PC-3 (cell line): ENCODE data around the gene VN1R5. TPM values are rescaled to one million over a fixed set of nuclear protein-coding genes. Genes with fewer than 3 reads are reported as not detected.

Experiments
- ATAC-seq: fragments of 200-7000 bp; cut with Tn5 transposase; 2 replicates; pipeline ENCODE4 v1.9.1; 2020; ENCODE audit warnings: mild to moderate bottlenecking, moderate library complexity
- BruUV-seq: library from RNA; stranded (reverse); fragments of 400-500 nt; replicated peaks from 2 replicates; lab custom pipeline; 2021; lab: Mats Ljungman, UMichigan
- CTCF ChIA-PET: fragments of 300-600 bp; sonication (Branson Sonifier 250); formaldehyde crosslinking; loops from one replicate; lab custom pipeline; 2022; ENCODE audit warnings: antibody characterized with exemption; lab: Charles Lee
- POLR2A ChIA-PET: fragments of 300-600 bp; sonication (Branson Sonifier 250); formaldehyde crosslinking; loops from one replicate; lab custom pipeline; 2022; ENCODE audit warnings: antibody characterized with exemption; ENCODE audit not compliant: unreplicated experiment; lab: Charles Lee
- DNase-seq: peaks from one replicate; pipeline ENCODE4 v3.0.0-alpha.2; 2015
- H2AFZ ChIP-seq: fragments of 300-600 bp; sonication (generic); 2 replicates; pipeline ENCODE4 v1.6.0; 2016; ENCODE audit warnings: antibody characterized with exemption, low read length
- H3F3A ChIP-seq: fragments of 300-600 bp; sonication (generic); one replicate; pipeline ENCODE4 v1.6.0; 2017; ENCODE audit warnings: antibody characterized with exemption, low read length, control low read depth, mild to moderate bottlenecking; ENCODE audit not compliant: unreplicated experiment
- H3K27ac ChIP-seq: fragments of 300-600 bp; sonication (generic); 2 replicates; pipeline ENCODE4 v1.5.1; 2016; ENCODE audit warnings: mild to moderate bottlenecking, low read length
- H3K27me3 ChIP-seq: fragments of 300-600 bp; sonication (generic); 2 replicates; pipeline ENCODE4 v1.6.1; 2016; ENCODE audit warnings: low read length, mixed read lengths
- H3K36me3 ChIP-seq: fragments of 300-600 bp; sonication (generic); 2 replicates; pipeline ENCODE4 v1.6.1; 2016; ENCODE audit warnings: low read depth, mixed run types, low read length, mixed read lengths
- H3K4me1 ChIP-seq: fragments of 300-600 bp; sonication (generic); 2 replicates; pipeline ENCODE4 v1.5.1; 2016; ENCODE audit warnings: low read length; ENCODE audit not compliant: insufficient read depth
- H3K4me2 ChIP-seq: fragments of 300-600 bp; sonication (generic); 2 replicates; pipeline ENCODE4 v1.6.0; 2016; ENCODE audit warnings: low read length
- H3K4me3 ChIP-seq: fragments of 300-600 bp; sonication (generic); 2 replicates; pipeline ENCODE4 v1.5.1; 2016; ENCODE audit warnings: mild to moderate bottlenecking, low read length, mixed read lengths
- H3K79me2 ChIP-seq: fragments of 300-600 bp; sonication (generic); 2 replicates; pipeline ENCODE4 v1.6.1; 2017; ENCODE audit warnings: low read length, mixed read lengths
- H3K9ac ChIP-seq: fragments of 300-600 bp; sonication (generic); 2 replicates; pipeline ENCODE4 v1.6.0; 2016; ENCODE audit warnings: mild to moderate bottlenecking, low read length
- H3K9me2 ChIP-seq: fragments of 300-600 bp; sonication (generic); replicated peaks from 2 replicates; pipeline ENCODE4 v1.6.1; 2016; ENCODE audit warnings: mixed run types, low read length, mixed read lengths
- H3K9me3 ChIP-seq: fragments of 300-600 bp; sonication (generic); 2 replicates; pipeline ENCODE4 v1.6.1; 2016; ENCODE audit warnings: low read length, mixed read lengths
- H4K20me1 ChIP-seq: fragments of 300-600 bp; sonication (generic); 2 replicates; pipeline ENCODE4 v1.6.1; 2016; ENCODE audit warnings: low read length, mixed read lengths
- CTCF ChIP-seq: fragments of 300-600 bp; sonication (generic); conservative IDR thresholded peaks from 2 replicates; pipeline ENCODE4 v1.5.1; 2017; ENCODE audit warnings: antibody characterized with exemption, low read depth, mild to moderate bottlenecking, low read length
- EZH2 ChIP-seq: fragments of 300-600 bp; sonication (generic); IDR thresholded peaks from one replicate; pipeline ENCODE4 v1.6.1; 2017; ENCODE audit warnings: antibody characterized with exemption, mild to moderate bottlenecking, low read length; ENCODE audit not compliant: unreplicated experiment
- EZH2phosphoT487 ChIP-seq: fragments of 300-600 bp; sonication (generic); IDR thresholded peaks from 2 replicates; pipeline ENCODE4 v1.6.1; 2018; ENCODE audit warnings: mild to moderate bottlenecking, antibody characterized with exemption, low read length, borderline replicate concordance
- intact Hi-C: fragments of 100-400 bp; cut with micrococcal nuclease; formaldehyde crosslinking; loops from 2 replicates; pipeline ENCODE4 v1.9.0; 2023
- total RNA-seq: library from RNA; depleted of rRNA; stranded (reverse); fragments of >200 nt; gene quantifications from 2 replicates; pipeline ENCODE4 v1.2.3, GENCODE V29; 2014

VN1R5 gene
- total RNA-seq, 1 experiment from 2014 or later, result not detected

GRCh38 chr1:247293047-247293446 lies 37.2 kb downstream of the VN1R5 start:
- no peaks in the 10 kb centered on the region for H3K36me3 ChIP-seq
- CTCF ChIA-PET, result no interaction called here
- BruUV-seq, result no TSS peak
- no peak for ATAC-seq
- DNase-seq, result no peak
- H3K4me3 ChIP-seq, result no peak overlapping the region
- no peaks in the 10 kb centered on the region for H3K79me2 ChIP-seq
- no peak overlapping the region for H2AFZ ChIP-seq
- POLR2A ChIA-PET, result no interaction called here
- H3K27me3 ChIP-seq, result no peaks in the 10 kb centered on the region
- intact Hi-C loops, result no loop called here
- no peaks in the 10 kb centered on the region for H3F3A ChIP-seq
- H3K27ac ChIP-seq, result no peak overlapping the region
- H3K9ac ChIP-seq, result no peak overlapping the region
- no peak overlapping the region for H3K4me2 ChIP-seq
- no peaks in the 10 kb centered on the region for H3K9me3 ChIP-seq
- no peaks in the 10 kb centered on the region for H3K4me1 ChIP-seq
- no peaks in the 10 kb centered on the region for H4K20me1 ChIP-seq
- no peaks in the 10 kb centered on the region for H3K9me2 ChIP-seq
- TF ChIP-seq EZH2phosphoT487 (no peak), EZH2 (no peak), CTCF (no peak)

- H3F3A ChIP-seq, result no peaks in the 10 kb centered on the region
- CTCF ChIA-PET, result no interaction called here
- no peak overlapping the region for H3K4me3 ChIP-seq
- no peaks in the 10 kb centered on the region for H3K9me2 ChIP-seq
- no peak overlapping the region for H2AFZ ChIP-seq
- no peaks in the 10 kb centered on the region for H3K9me3 ChIP-seq
- BruUV-seq, result no TSS peak
- intact Hi-C loops, result no loop called here
- H3K4me2 ChIP-seq, result no peak overlapping the region
- ATAC-seq, result no peak
- H3K36me3 ChIP-seq, result peaks cover 7% of the 10 kb centered on the region; the same call in 1 of the 2 replicates
- no peak overlapping the region for H3K27ac ChIP-seq
- TF ChIP-seq EZH2, result no peak
- TF ChIP-seq CTCF, result no peak
- TF ChIP-seq EZH2phosphoT487, result no peak
- POLR2A ChIA-PET, result no interaction called here
- DNase-seq, result peak; percentile 26
- no peaks in the 10 kb centered on the region for H3K4me1 ChIP-seq
- H4K20me1 ChIP-seq, result no peaks in the 10 kb centered on the region
- H3K9ac ChIP-seq, result no peak overlapping the region
- no peaks in the 10 kb centered on the region for H3K79me2 ChIP-seq
- H3K27me3 ChIP-seq, result no peaks in the 10 kb centered on the region
Measured at GRCh38 chr1:247294282-247294681, 38.4 kb downstream of the VN1R5 start.

- ChIA-PET POLR2A (no interaction called here), CTCF (no interaction called here)
- intact Hi-C loops, result no loop called here
- Histone ChIP-seq H3K9me2 (no peaks in the 10 kb centered on the region), H3K9me3 (no peaks in the 10 kb centered on the region), H3K4me3 (no peak overlapping the region), H3F3A (no peaks in the 10 kb centered on the region), H3K9ac (no peak overlapping the region), H3K79me2 (no peaks in the 10 kb centered on the region), H4K20me1 (no peaks in the 10 kb centered on the region), H3K36me3 (peaks cover 16% of the 10 kb centered on the region), H2AFZ (no peak overlapping the region), H3K27me3 (no peaks in the 10 kb centered on the region), H3K4me1 (no peaks in the 10 kb centered on the region), H3K4me2 (no peak overlapping the region), H3K27ac (no peak overlapping the region)
- DNase-seq (no peak), ATAC-seq (no peak)
- no TSS peak for BruUV-seq
- TF ChIP-seq CTCF (no peak), EZH2 (no peak), EZH2phosphoT487 (no peak)
Measured at GRCh38 chr1:247295274-247295684, 39.4 kb downstream of the VN1R5 start.
